ENCODE data around the gene LIN7A. TPM values are rescaled to one million over a fixed set of nuclear protein-coding genes. Genes with fewer than 3 reads are reported as not detected.

LIN7A gene
- total and polyA plus RNA-seq, 11 donors: 7.5 to 21.6 (median 14.6) TPM

GRCh38 chr12:80834724-80835123 is 103.0 kb downstream of the LIN7A start:
- peaks cover 0 to 33% (median 11%) of the 10 kb centered on the region in 12 donors for H3K4me1 ChIP-seq
- no peaks in the 10 kb centered on the region for H3K9me3 ChIP-seq
- H3K27ac ChIP-seq: no peak overlapping the region
- no peaks in the 10 kb centered on the region for H3K27me3 ChIP-seq
- DNase-seq (no peak), ATAC-seq (no peak)
- TF ChIP-seq POLR2A (IDR thresholded peaks at IDR 0.05) (no peak), CTCF (IDR thresholded peaks at IDR 0.05) (no peak)
- no peak overlapping the region for H3K4me3 ChIP-seq
- intact Hi-C loops (cut with DNase I): loop anchor here in 9 of 10 donors (5.0 to 10.0 kb wide), 5 partner anchors 100 to 290 kb away; partner anchors contain the start of genes LIN7A (in 7 of the 9) and ACSS3 (in 1 of the 9)
- no peaks in the 10 kb centered on the region for H3K36me3 ChIP-seq
- WGBS, 4 donors: 0 to 41% (median 0%) methylated on average over 1 of the region's 1 CpG

- Histone ChIP-seq H3K27ac (peak overlapping the region in 7 of 12 donors; percentile 18 to 64 (median 37)), H3K4me3 (no peak overlapping the region), H3K27me3 (no peaks in the 10 kb centered on the region), H3K9me3 (no peaks in the 10 kb centered on the region), H3K4me1 (peaks cover 0 to 19% (median 4%) of the 10 kb centered on the region in 12 donors), H3K36me3 (no peaks in the 10 kb centered on the region)
- intact Hi-C loops (cut with DNase I): loop anchor here in 3 of 10 donors (10.0 kb wide), 3 partner anchors 104 to 294 kb away; partner anchors contain the start of genes ACSS3 (in 1 of the 3) and LIN7A (in 1 of the 3)
- TF ChIP-seq POLR2A (IDR thresholded peaks at IDR 0.05): no peak
- no peak for TF ChIP-seq CTCF (IDR thresholded peaks at IDR 0.05)
- 41 to 73% (median 66%) methylated on average over 4 of the region's 4 CpGs for WGBS, 4 donors
- no peak for DNase-seq
- peak in 3 of 4 donors; percentile 34 to 61 (median 52) for ATAC-seq
These were observed 107.1 kb downstream of the LIN7A start for GRCh38 chr12:80830533-80831088.

DNA sequence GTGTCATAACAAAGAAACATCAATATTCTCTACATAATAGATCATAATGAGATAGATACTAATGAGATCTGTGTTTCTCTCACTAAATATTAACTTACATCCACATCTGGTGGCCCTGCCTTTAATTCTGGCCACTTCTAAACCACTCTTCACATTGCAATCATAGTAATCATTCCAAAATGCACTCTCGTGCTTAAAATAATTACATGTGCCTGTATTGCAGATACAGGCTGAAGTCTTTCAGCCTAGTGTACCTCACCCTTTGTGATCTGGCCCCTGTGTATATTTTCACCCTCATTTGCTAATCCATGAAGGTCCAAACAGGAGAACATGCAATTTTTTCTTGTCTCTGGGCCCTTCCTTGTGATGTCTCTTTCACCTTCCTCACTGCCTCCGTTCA is 108.0 kb downstream of the LIN7A start:
- Histone ChIP-seq H3K4me3 (no peak overlapping the region), H3K9me3 (no peaks in the 10 kb centered on the region), H3K4me1 (peaks cover 0 to 19% (median 4%) of the 10 kb centered on the region in 12 donors), H3K27me3 (no peaks in the 10 kb centered on the region), H3K27ac (peak overlapping the region in 7 of 12 donors; percentile 18 to 64 (median 37)), H3K36me3 (no peaks in the 10 kb centered on the region)
- DNase-seq (no peak), ATAC-seq (peak in 3 of 4 donors; percentile 46 to 86 (median 72))
- TF ChIP-seq POLR2A (IDR thresholded peaks at IDR 0.05) (no peak), CTCF (IDR thresholded peaks at IDR 0.05) (no peak)
- 45 to 52% (median 48%) methylated on average over 2 of the region's 2 CpGs for WGBS, 4 donors
- intact Hi-C loops (cut with DNase I): loop anchor here in 3 of 10 donors (10.0 kb wide), 3 partner anchors 105 to 295 kb away; partner anchors contain the start of genes ACSS3 (in 1 of the 3) and LIN7A (in 1 of the 3)

DNA sequence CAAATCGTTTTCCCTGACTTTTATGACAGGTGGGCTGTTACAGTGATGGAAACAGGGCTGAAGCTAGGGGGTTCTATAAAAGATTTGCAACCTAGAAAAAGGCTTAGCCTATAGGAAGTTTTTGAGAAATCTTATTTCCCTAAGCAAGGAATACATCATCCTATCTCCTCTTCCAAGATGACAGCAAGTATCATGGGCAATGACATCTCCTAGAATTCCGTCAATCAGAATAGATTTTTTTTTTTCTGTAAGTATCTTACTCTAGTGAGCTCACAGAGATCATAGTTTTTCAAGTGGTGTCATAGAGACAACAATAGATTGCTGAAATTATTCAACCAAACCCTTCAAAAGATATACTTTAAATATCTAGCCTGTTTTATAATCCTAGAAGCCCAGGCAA is 112.2 kb downstream of the LIN7A start:
- intact Hi-C loops (cut with DNase I): no loop called here
- peaks cover 0 to 3% (median 0%) of the 10 kb centered on the region in 12 donors for H3K9me3 ChIP-seq
- ATAC-seq: no peak

More for the DNA sequence above, 112.2 kb downstream of the LIN7A start:
- 68 to 75% (median 73%) methylated on average over 2 of the region's 2 CpGs for WGBS, 4 donors
- TF ChIP-seq POLR2A (IDR thresholded peaks at IDR 0.05) (no peak), CTCF (IDR thresholded peaks at IDR 0.05) (no peak)
- Histone ChIP-seq H3K4me1 (peaks cover 0 to 23% (median 5%) of the 10 kb centered on the region in 12 donors), H3K36me3 (no peaks in the 10 kb centered on the region), H3K4me3 (no peak overlapping the region), H3K27me3 (no peaks in the 10 kb centered on the region), H3K27ac (no peak overlapping the region)
- DNase-seq: no peak

Measured in heart left ventricle (tissue), 16 donors.